HCT116 (cell line): ENCODE results near the gene FZR1.

Experiments used
- EZH2 ChIP-seq: fragments of 200-600 bp; sonication (generic); IDR thresholded peaks from 2 replicates; pipeline ENCODE4 v1.6.1; 2017; ENCODE audit warnings: antibody characterized with exemption, mixed run types
- JUND ChIP-seq: IDR thresholded peaks from 2 replicates; pipeline ENCODE4 v1.6.1; 2012
- POLR2A ChIP-seq: IDR thresholded peaks from 2 replicates; pipeline ENCODE4 v1.7.0; 2011; ENCODE audit warnings: borderline replicate concordance; ENCODE audit not compliant: insufficient read depth, insufficient read length; ENCODE audit errors: extremely low read depth
- POLR2AphosphoS5 ChIP-seq: IDR thresholded peaks from 2 replicates; pipeline ENCODE4 v1.6.1; 2011; ENCODE audit warnings: mild to moderate bottlenecking, low read depth, low read length, moderate library complexity
- RAD21 ChIP-seq: IDR thresholded peaks from 2 replicates; pipeline ENCODE4 v1.6.1; 2012; ENCODE audit warnings: low read depth, mild to moderate bottlenecking
- SIN3A ChIP-seq: IDR thresholded peaks from 2 replicates; pipeline ENCODE4 v1.6.1; 2012; ENCODE audit warnings: low read depth
- SP1 ChIP-seq: IDR thresholded peaks from 2 replicates; pipeline ENCODE4 v1.6.1; 2012; ENCODE audit warnings: low read depth
- SRF ChIP-seq: IDR thresholded peaks from 2 replicates; pipeline ENCODE4 v1.6.1; 2012; ENCODE audit warnings: low read depth
- YY1 ChIP-seq: IDR thresholded peaks from 2 replicates; pipeline ENCODE4 v1.6.1; 2011; ENCODE audit warnings: low read length, low read depth, moderate library complexity, mild to moderate bottlenecking; ENCODE audit not compliant: insufficient replicate concordance; ENCODE audit errors: extremely low read depth
- ZFX ChIP-seq: fragments of 450-650 bp; IDR thresholded peaks from 2 replicates; pipeline ENCODE4 v1.6.1; 2017
- TF ChIP-seq, protein P1 (sequence below), 3 experiments: fragments of 200-600 bp in 1 of 3; sonication (generic) in 1 of 3; IDR thresholded peaks in 2 of 3; conservative IDR thresholded peaks in 1 of 3; 2 replicates each; pipeline ENCODE4 v1.5.1; 2012 to 2017; ENCODE audit warnings: low read depth in 2 of 3, low read length in 2 of 3, antibody characterized with exemption in 1 of 3, borderline replicate concordance in 1 of 3, control low read depth in 1 of 3, mild to moderate bottlenecking in 1 of 3, mixed read lengths in 1 of 3, mixed run types in 1 of 3, moderate library complexity in 1 of 3; ENCODE audit not compliant: insufficient read depth in 1 of 3
- TF ChIP-seq, protein P2 (sequence below): IDR thresholded peaks from 2 replicates; pipeline ENCODE4 v1.6.1; 2012
- TF ChIP-seq, protein P3 (sequence below): IDR thresholded peaks from 2 replicates; pipeline ENCODE4 v1.6.1; 2012
- TF ChIP-seq, protein P4 (sequence below): IDR thresholded peaks from 2 replicates; pipeline ENCODE4 v1.6.1; 2012; ENCODE audit warnings: low read depth

DNA sequence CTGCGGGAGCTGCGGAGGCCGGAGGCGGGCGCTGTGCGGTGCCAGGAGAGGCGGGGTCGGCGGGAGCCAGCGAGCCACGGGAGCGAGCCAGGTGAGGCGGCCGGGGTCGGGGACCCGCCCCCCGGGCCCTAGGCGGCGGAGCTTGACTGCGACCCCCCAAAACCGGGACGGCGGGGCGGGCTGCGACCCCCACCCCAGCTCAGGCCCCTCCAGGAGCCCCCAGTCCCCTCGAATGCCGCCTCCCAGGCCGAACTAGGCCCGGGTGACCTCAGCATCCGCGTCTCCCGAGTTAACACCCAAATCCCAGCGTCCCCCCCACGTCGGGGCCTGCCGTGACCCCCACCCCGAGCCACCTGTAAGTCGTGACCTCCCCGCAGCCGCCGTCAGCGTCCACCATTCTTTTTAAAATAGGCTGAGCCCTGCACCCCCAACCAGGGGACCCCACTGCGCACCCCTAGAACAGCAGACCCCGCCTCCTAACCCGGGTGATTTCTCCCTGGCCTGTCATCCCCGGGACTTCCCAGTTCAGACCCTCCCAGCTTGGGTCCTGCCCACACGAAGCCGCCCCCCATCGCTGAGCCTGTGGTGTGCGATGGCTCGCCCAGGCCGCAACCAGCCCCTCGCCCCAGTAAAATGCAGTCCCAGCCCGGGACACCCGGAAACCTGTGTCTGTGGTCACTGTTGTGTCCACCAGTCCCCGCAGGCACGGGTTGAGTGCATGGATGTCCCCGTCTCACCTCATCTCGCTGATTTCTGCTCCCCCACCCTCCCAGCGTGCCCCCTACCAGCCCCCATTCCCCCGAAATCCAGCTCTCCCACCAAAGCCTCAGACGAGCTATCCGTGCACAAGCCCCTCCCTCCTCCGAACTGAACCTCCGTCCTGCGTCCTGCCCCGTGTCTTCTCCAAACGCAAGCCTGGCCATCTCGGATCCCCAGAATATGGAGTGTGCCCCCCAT is 551 bp downstream of the FZR1 start:
- TF ChIP-seq, protein P1, sequence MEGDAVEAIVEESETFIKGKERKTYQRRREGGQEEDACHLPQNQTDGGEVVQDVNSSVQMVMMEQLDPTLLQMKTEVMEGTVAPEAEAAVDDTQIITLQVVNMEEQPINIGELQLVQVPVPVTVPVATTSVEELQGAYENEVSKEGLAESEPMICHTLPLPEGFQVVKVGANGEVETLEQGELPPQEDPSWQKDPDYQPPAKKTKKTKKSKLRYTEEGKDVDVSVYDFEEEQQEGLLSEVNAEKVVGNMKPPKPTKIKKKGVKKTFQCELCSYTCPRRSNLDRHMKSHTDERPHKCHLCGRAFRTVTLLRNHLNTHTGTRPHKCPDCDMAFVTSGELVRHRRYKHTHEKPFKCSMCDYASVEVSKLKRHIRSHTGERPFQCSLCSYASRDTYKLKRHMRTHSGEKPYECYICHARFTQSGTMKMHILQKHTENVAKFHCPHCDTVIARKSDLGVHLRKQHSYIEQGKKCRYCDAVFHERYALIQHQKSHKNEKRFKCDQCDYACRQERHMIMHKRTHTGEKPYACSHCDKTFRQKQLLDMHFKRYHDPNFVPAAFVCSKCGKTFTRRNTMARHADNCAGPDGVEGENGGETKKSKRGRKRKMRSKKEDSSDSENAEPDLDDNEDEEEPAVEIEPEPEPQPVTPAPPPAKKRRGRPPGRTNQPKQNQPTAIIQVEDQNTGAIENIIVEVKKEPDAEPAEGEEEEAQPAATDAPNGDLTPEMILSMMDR (IDR thresholded peaks at IDR 0.05 in 2 of 3, conservative IDR thresholded peaks at IDR 0.05 in 1 of 3; ENCODE audit: borderline replicate concordance in 1 of 3, insufficient read depth in 1 of 3, low read depth in 2 of 3, low read length in 2 of 3): no peak
- TF ChIP-seq SRF (no peak), RAD21 (no peak), POLR2A (no peak), EZH2 (no peak), POLR2AphosphoS5 (no peak), YY1 (no peak), SP1 (no peak), ZFX (peak; percentile 57; the same call in 1 of the 2 replicates), SIN3A (no peak), JUND (no peak)
- TF ChIP-seq, protein P2, sequence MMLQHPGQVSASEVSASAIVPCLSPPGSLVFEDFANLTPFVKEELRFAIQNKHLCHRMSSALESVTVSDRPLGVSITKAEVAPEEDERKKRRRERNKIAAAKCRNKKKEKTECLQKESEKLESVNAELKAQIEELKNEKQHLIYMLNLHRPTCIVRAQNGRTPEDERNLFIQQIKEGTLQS: no peak
- TF ChIP-seq, protein P3, sequence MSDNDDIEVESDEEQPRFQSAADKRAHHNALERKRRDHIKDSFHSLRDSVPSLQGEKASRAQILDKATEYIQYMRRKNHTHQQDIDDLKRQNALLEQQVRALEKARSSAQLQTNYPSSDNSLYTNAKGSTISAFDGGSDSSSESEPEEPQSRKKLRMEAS: no peak
- TF ChIP-seq, protein P4, sequence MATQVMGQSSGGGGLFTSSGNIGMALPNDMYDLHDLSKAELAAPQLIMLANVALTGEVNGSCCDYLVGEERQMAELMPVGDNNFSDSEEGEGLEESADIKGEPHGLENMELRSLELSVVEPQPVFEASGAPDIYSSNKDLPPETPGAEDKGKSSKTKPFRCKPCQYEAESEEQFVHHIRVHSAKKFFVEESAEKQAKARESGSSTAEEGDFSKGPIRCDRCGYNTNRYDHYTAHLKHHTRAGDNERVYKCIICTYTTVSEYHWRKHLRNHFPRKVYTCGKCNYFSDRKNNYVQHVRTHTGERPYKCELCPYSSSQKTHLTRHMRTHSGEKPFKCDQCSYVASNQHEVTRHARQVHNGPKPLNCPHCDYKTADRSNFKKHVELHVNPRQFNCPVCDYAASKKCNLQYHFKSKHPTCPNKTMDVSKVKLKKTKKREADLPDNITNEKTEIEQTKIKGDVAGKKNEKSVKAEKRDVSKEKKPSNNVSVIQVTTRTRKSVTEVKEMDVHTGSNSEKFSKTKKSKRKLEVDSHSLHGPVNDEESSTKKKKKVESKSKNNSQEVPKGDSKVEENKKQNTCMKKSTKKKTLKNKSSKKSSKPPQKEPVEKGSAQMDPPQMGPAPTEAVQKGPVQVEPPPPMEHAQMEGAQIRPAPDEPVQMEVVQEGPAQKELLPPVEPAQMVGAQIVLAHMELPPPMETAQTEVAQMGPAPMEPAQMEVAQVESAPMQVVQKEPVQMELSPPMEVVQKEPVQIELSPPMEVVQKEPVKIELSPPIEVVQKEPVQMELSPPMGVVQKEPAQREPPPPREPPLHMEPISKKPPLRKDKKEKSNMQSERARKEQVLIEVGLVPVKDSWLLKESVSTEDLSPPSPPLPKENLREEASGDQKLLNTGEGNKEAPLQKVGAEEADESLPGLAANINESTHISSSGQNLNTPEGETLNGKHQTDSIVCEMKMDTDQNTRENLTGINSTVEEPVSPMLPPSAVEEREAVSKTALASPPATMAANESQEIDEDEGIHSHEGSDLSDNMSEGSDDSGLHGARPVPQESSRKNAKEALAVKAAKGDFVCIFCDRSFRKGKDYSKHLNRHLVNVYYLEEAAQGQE: no peak
